ENCODE data around the gene PROM1. TPM values are rescaled to one million over a fixed set of nuclear protein-coding genes. Genes with fewer than 3 reads are reported as not detected.

The PROM1 gene
- total RNA-seq, 1 donor, result under 0.01 TPM

GRCh38 chr4:16027114-16027513 lies 56.7 kb downstream of the PROM1 start:
- no peak for TF ChIP-seq CTCF (IDR thresholded peaks at IDR 0.05; ENCODE audit: insufficient read depth, low read depth, low read length)
- H3K4me3 ChIP-seq (ENCODE audit: low read depth, low read length), result no peak overlapping the region
- no peak for DNase-seq (ENCODE audit: low read depth)

- TF ChIP-seq CTCF (IDR thresholded peaks at IDR 0.05; ENCODE audit: insufficient read depth, low read depth, low read length), result peak; percentile 76
- DNase-seq (ENCODE audit: low read depth), result peak; percentile 78
- no peak overlapping the region for H3K4me3 ChIP-seq (ENCODE audit: low read depth, low read length)
Measured at GRCh38 chr4:16026160-16026761, 57.6 kb downstream of the PROM1 start.

GRCh38 chr4:16025268-16025667 lies 58.6 kb downstream of the PROM1 start:
- DNase-seq (ENCODE audit: low read depth), result no peak
- H3K4me3 ChIP-seq (ENCODE audit: low read depth, low read length), result no peak overlapping the region
- no peak for TF ChIP-seq CTCF (IDR thresholded peaks at IDR 0.05; ENCODE audit: insufficient read depth, low read depth, low read length)

- peak; percentile 57 for DNase-seq (ENCODE audit: low read depth)
- no peak for TF ChIP-seq CTCF (IDR thresholded peaks at IDR 0.05; ENCODE audit: insufficient read depth, low read depth, low read length)
- H3K4me3 ChIP-seq (ENCODE audit: low read depth, low read length), result no peak overlapping the region
Measured at GRCh38 chr4:16023776-16024408, 59.9 kb downstream of the PROM1 start.

- no peak for DNase-seq (ENCODE audit: low read depth)
- no peak for TF ChIP-seq CTCF (IDR thresholded peaks at IDR 0.05; ENCODE audit: insufficient read depth, low read depth, low read length)
- no peak overlapping the region for H3K4me3 ChIP-seq (ENCODE audit: low read depth, low read length)
Measured at GRCh38 chr4:16021804-16022560, 61.8 kb downstream of the PROM1 start.

GRCh38 chr4:16019649-16020048 lies 64.2 kb downstream of the PROM1 start:
- H3K4me3 ChIP-seq (ENCODE audit: low read depth, low read length), result no peak overlapping the region
- no peak for TF ChIP-seq CTCF (IDR thresholded peaks at IDR 0.05; ENCODE audit: insufficient read depth, low read depth, low read length)
- no peak for DNase-seq (ENCODE audit: low read depth)

Data from fibroblast of villous mesenchyme (primary cell).